MV-4-11 (cell line): ENCODE data around the gene PCDHGA1.

ENCODE experiments used
- DNase-seq: peaks from one replicate; lab custom pipeline; 2025; lab: John Stamatoyannopoulos, UW

Gene PCDHGA1

DNA sequence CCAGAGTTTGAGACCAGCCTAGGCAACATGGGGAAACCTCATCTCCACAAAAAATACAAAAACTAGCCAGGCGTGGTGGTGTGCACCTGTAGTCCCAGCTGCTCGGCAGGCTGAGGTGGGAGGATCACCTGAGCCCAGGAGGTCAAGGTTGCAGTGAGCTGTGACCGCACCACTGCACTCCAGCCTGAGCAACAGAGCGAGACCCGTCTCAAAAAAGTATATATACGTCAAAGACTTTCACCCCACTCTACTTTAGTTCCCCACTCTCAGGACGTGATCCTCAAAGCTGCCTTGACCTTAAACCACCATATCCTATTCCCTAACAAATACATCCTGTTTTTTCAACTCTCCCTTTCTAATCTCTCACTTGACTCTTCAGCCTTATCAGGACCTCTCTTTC lies 199.6 kb downstream of the PCDHGA1 start:
- DNase-seq: no peak

- DNase-seq: peak; percentile 61
Observed at GRCh38 chr5:141532726-141533125, 202.4 kb downstream of the PCDHGA1 start.

DNA sequence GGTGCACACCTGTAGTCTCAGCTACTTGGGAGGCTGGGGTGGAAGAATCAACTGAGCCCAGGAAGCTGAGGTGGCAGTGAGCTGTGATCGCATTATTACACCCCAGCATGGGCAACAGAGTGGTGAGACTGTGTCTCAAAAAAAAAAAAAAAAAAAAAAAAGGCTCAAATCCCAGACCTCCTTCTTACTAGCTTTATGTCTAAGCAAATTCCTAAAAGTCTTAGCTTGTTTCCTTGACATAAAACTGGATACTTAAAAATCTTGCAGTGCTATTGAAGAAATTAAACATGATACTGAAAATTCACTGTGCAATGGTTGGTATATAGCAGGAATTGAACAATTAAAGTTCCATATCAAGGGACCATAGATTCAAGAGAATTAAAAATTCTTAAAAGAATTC lies 203.6 kb downstream of the PCDHGA1 start:
- no peak for DNase-seq

DNA sequence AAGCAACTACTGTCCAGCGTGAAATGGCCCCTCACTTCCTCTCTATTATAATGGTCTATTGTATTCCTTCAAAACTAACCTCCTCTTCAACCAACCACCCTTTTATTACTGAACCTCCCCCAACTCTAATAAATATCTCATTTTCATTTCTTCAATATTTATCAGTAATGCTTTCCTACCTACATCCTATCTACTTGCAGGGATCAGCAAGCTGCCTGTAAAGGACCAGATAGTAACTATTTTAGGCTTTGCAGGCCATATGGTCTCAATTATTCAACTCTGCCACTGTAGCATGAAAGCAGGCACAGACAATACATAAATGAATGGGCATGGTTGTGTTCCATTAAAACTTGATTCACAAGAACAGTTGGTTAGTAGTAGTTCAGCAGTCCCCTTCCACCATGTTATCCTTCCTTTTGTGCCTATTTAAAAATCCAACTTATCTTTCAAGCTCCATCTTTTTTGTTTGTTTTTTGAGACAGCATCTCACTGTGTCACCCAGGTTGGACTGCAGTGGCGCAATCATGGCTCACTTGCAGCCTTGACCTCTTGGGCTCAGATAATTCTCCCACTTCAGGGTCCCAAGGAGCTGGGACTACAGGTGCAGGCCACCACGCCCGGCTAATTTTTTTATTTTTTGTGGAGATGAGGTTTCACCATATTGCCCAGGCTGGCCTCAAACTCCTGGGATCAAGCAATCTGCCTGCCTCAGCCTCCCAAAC lies 204.3 kb downstream of the PCDHGA1 start:
- no peak for DNase-seq

GRCh38 chr5:141543053-141543452 lies 212.7 kb downstream of the PCDHGA1 start:
- DNase-seq: no peak

DNA sequence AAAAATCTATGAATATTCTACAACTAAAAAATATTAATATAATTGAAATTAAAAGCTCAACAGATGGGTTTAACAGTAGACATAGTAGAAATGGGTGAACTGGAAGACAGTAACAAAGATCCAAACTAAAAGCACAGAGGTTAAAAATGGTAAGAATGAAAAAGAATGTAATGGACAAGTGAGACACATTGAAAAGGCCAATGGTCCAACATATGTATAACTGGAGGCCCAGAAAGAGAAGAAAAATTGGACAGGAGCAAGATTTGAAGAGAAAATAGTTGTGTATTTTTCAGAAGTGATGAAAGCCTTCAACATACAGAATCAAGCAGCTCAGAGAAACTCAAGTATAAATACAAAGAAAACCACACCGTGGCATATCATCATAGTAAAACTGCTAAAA lies 217.2 kb downstream of the PCDHGA1 start:
- no peak for DNase-seq

- DNase-seq: no peak
Observed at GRCh38 chr5:141547921-141548320, 217.6 kb downstream of the PCDHGA1 start.

- peak; percentile 75 for DNase-seq
Observed at GRCh38 chr5:141557681-141558136, 227.4 kb downstream of the PCDHGA1 start.

- DNase-seq: no peak
Observed at GRCh38 chr5:141558150-141558549, 227.8 kb downstream of the PCDHGA1 start.

DNA sequence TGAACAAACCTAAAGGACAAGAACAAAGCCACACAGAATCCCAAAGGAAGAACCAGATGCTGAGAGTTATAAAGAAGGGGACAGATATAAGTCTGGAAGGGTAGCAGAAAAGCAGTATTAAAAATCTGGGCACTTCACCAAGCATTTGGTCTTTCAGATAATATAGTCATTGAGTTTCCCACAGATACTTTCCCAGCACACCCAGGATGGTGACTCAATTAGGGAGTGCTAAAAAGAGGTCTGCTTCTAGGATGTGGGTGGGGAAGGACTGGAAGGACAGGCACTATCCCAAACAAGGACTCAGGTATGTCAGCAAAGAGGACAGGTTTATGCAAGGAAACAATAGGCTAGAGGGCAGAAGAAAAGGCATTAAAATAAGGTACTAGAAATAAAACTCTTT lies 229.1 kb downstream of the PCDHGA1 start:
- DNase-seq: no peak

DNA sequence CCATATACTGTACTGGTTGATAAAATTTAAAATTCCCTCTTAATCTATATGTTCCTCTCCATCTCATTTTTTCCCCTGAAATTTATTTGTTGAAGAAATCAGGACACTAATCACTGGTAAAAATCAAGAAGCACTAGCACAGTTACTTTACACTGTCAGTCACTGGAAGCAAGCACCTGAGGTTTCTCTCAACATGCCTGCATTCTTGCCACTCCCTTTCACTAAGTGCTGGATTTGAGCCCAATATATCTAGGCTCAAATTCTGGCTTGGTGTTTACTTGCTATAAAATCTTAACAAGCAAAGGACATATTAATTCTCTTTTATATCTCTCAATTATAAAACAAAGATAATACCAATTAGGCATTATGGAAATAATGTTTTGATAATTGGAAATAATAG lies 229.8 kb downstream of the PCDHGA1 start:
- DNase-seq: no peak

DNA sequence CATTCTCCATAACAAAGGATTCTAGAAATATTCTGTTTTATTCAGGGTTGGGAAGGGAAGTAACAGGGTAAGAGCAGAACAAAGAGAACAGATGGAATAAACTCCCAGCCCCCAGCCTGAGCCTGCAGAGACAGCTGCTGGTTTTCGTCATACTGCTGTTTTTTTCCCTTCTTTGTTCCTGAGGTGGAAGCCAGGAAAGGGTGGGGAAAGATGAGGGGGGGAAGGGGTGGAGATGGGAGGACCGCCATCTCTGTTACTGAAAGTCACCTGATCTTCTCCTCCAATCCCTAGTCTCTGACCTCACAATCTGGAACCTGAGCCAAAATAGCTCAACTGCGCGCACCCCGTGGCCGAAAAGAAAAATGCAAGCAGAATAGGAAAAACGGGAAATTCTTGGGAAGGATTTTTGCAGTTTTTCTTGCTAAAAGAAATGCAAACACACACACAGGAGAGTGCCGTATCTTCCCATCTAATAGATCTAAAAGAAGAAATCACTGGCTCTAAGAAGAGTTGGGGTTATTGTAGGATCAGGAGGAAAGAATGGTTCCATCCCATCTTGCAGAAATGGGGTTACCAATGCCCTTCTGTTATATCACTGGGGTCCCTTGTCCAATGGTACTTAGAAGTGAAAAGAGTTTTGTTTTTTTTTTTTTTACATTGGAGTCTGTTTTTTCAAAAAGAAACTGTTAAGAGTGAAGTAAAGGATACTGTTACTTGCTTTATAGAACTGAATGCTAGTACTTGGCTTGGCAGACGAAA lies 230.6 kb downstream of the PCDHGA1 start:
- no peak for DNase-seq
